Duodenal mucosa (tissue), 2 donors: Measurements from ENCODE around the gene AFF2.

ENCODE experiments used
- H3K27ac ChIP-seq: one replicate; pipeline ENCODE4 v1.7.0; 2013; ENCODE audit warnings: low read depth, low read length
- H3K27me3 ChIP-seq, 2 donors: one replicate each; pipeline ENCODE4 v1.7.0; 2013; ENCODE audit warnings: low read length in 2 of 2, control low read depth in 1 of 2; ENCODE audit not compliant: insufficient read depth in 2 of 2, control insufficient read depth in 1 of 2
- H3K36me3 ChIP-seq, 2 donors: one replicate each; pipeline ENCODE4 v1.7.0; 2013; ENCODE audit warnings: low read length in 2 of 2, control low read depth in 1 of 2; ENCODE audit not compliant: insufficient read depth in 2 of 2, control insufficient read depth in 1 of 2
- H3K4me1 ChIP-seq, 2 donors: one replicate each; pipeline ENCODE4 v1.7.0; 2013; ENCODE audit warnings: low read length in 2 of 2, control low read depth in 1 of 2; ENCODE audit not compliant: insufficient read depth in 2 of 2, control insufficient read depth in 1 of 2
- H3K4me3 ChIP-seq, 2 donors: one replicate each; pipeline ENCODE4 v1.7.0; 2013; ENCODE audit warnings: low read length in 2 of 2, low read depth in 1 of 2
- H3K9ac ChIP-seq, 2 donors: one replicate each; pipeline ENCODE4 v1.7.0; 2013; ENCODE audit warnings: low read length in 2 of 2, low read depth in 1 of 2
- H3K9me3 ChIP-seq, 2 donors: one replicate each; pipeline ENCODE4 v1.7.0; 2013; ENCODE audit warnings: low read length in 2 of 2, control low read depth in 1 of 2; ENCODE audit not compliant: control insufficient read depth in 1 of 2

Gene AFF2

DNA sequence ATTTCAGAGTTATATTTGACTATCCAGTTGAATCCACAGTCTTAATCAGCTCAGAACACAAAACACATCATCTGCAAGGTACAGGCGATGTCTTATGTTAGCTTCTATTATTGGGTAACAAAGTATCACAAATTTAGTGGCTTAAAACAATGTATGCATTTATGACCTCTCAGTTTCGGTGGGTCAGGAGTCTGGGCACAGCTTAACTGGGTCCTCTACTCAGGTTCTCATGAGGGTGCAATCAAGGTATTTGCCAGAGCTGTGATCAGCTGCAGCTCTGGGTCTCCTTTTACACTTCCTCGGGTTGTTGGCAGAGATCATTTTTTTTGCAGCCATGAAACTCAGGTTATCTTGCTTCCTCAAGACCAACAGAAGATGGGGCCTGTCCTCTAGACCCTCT lies 505.8 kb downstream of the AFF2 start:
- H3K36me3 ChIP-seq = no peaks in the 10 kb centered on the region
- no peaks in the 10 kb centered on the region for H3K4me1 ChIP-seq
- H3K9me3 ChIP-seq = no peaks in the 10 kb centered on the region
- H3K4me3 ChIP-seq = no peak overlapping the region
- H3K27me3 ChIP-seq = no peaks in the 10 kb centered on the region
- no peak overlapping the region for H3K9ac ChIP-seq
- no peak overlapping the region for H3K27ac ChIP-seq

GRCh38 chrX:149007423-149007822 lies 507.0 kb downstream of the AFF2 start:
- no peaks in the 10 kb centered on the region for H3K4me1 ChIP-seq
- H3K27ac ChIP-seq = no peak overlapping the region
- no peaks in the 10 kb centered on the region for H3K9me3 ChIP-seq
- no peak overlapping the region for H3K4me3 ChIP-seq
- no peak overlapping the region for H3K9ac ChIP-seq
- H3K36me3 ChIP-seq = no peaks in the 10 kb centered on the region
- no peaks in the 10 kb centered on the region for H3K27me3 ChIP-seq

DNA sequence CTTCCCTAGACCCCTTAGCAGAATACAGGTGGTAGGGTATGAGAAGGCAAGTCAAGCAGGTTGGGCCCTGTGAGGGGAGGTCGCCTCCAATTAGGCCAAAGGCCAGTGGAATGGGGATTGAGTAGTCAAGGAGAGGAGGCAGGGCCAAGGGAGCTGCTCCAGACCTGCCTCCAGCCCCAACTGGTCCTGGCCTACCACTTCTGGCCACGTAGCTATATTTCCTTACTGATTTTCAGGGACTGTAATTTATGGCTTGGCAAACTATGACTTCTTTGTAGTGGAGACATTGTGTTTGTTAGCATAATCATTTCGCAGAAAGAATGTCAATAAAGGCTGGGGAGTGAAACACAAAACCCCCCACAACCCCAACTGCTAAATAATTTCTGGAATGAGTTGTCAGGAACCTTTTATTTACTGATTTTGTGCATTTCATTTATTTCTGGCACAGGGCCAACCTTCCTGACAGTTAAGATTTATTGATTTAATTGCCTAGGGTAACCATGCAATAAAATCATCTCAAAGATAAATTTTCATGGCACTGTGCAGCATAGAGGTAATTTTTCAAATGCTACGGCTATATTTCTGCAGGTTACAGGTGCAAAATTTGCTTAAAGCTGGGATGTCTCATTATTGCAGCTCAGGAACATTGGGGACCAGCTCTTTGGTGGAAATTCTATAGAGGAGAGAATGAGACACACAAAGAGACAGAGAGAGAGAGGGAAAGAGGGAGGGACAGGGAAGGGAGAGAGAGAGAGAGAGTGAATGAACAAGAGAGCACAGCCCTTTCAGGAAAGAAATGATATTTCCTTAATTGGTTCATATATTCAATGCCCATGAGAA lies 509.8 kb downstream of the AFF2 start:
- Histone ChIP-seq H3K27me3 (no peaks in the 10 kb centered on the region), H3K36me3 (no peaks in the 10 kb centered on the region), H3K4me3 (no peak overlapping the region), H3K4me1 (no peaks in the 10 kb centered on the region), H3K27ac (no peak overlapping the region), H3K9me3 (no peaks in the 10 kb centered on the region), H3K9ac (no peak overlapping the region)

DNA sequence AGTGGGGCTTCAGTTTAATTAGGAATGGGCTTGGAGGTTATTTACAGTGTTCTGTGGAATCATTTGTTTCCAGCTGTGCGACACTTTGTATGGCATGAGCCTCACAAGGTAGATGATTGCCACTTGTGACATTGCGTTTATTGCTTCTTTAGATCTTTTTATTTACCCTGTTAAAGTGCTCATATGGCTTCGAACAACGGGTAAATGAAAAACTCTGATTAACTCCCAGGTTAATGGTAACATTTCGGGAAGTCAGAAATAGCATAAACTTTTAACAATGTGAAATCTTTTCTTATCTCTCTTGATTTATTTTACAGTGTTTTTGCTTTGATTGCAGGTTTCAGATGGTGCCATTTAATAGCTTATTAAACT lies 510.4 kb downstream of the AFF2 start:
- Histone ChIP-seq H3K27me3 (no peaks in the 10 kb centered on the region), H3K27ac (no peak overlapping the region), H3K9ac (no peak overlapping the region), H3K36me3 (no peaks in the 10 kb centered on the region), H3K4me1 (no peaks in the 10 kb centered on the region), H3K9me3 (no peaks in the 10 kb centered on the region), H3K4me3 (no peak overlapping the region)

DNA sequence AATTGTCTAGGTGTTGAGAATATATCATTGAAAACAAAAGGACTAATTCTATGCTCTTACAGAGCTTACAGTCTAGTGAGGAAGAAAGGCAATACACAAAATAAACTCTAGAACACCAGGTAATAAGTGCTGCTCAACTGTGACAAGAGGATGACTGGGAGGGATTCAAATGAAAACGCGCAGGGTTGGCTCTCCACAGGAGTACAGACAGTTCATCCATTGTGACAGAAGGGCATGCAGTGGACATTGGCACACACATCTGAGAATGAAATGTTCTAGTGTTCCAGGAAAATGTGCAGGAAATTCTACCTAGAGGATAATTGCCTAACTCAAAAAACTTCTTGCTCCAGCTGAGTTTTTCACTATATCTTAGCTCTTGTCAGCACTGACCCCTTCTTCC lies 512.7 kb downstream of the AFF2 start:
- no peak overlapping the region for H3K27ac ChIP-seq
- H3K9me3 ChIP-seq = no peaks in the 10 kb centered on the region
- no peak overlapping the region for H3K4me3 ChIP-seq
- H3K36me3 ChIP-seq = no peaks in the 10 kb centered on the region
- no peaks in the 10 kb centered on the region for H3K27me3 ChIP-seq
- no peak overlapping the region for H3K9ac ChIP-seq
- no peaks in the 10 kb centered on the region for H3K4me1 ChIP-seq

DNA sequence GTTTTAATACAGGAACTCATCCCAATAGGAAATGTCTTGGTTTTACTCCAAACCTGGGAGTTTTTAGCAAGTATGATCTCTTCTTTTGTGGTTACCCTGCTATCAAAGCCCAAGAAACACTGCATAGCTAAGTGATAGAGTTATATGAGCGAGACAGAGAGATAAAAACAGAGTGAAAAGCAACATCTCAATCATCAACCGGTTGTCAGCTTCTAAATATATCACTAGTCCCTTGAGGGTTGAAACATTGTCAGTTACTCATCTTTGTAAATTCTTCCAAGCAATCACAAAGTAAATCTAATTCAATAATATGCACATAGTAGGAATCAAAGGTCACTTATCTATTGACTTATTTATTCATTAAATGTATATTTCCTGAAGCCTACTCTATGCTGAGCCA lies 520.7 kb downstream of the AFF2 start:
- Histone ChIP-seq H3K27me3 (no peaks in the 10 kb centered on the region), H3K36me3 (no peaks in the 10 kb centered on the region), H3K9ac (no peak overlapping the region), H3K27ac (no peak overlapping the region), H3K9me3 (no peaks in the 10 kb centered on the region), H3K4me3 (no peak overlapping the region), H3K4me1 (no peaks in the 10 kb centered on the region)

GRCh38 chrX:149022485-149022884 lies 522.1 kb downstream of the AFF2 start:
- no peak overlapping the region for H3K27ac ChIP-seq
- no peaks in the 10 kb centered on the region for H3K27me3 ChIP-seq
- no peaks in the 10 kb centered on the region for H3K4me1 ChIP-seq
- no peak overlapping the region for H3K4me3 ChIP-seq
- no peak overlapping the region for H3K9ac ChIP-seq
- H3K36me3 ChIP-seq = no peaks in the 10 kb centered on the region
- H3K9me3 ChIP-seq = no peaks in the 10 kb centered on the region

DNA sequence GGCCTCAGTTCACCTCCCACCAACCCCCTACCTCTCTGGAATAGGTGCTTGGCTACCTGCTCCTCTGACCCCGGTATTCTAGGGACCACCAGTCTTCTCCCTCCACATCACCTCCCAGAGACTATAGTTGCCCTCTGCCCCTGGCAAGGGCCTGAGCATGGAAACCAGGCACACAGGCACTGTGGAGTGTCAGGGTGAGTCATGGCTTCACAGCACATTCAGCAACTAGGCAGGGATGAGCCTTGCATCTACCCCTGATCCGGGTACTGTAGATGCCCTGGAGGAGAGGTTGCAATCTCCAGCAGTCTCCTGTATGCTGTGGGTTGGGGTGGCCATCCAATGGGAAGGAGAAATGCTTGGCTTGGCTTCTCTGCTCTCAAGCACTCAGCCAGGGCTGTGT lies 532.0 kb downstream of the AFF2 start:
- H3K27ac ChIP-seq = no peak overlapping the region
- H3K4me3 ChIP-seq = no peak overlapping the region
- no peaks in the 10 kb centered on the region for H3K4me1 ChIP-seq
- H3K27me3 ChIP-seq = no peaks in the 10 kb centered on the region
- H3K9me3 ChIP-seq = no peaks in the 10 kb centered on the region
- no peaks in the 10 kb centered on the region for H3K36me3 ChIP-seq
- H3K9ac ChIP-seq = no peak overlapping the region

DNA sequence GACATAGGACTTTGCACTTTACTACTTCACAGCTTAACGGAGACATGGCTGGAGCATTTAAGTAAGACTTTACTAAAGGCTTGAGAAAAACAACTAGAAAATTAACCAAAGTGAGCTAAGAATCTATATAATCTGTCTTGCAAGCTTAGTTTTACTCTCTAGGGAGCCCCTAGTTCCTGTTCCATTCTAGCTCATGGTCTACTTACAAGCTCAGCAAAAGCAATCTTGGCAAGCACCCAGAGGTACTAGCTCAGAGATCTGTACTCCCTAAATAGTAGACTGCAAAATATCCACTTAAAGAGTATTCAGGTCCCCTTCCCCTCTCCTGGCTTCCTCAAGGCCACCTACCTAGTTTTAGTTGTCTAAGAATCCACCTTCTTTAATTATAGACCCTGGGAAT lies 535.7 kb downstream of the AFF2 start:
- Histone ChIP-seq H3K36me3 (no peaks in the 10 kb centered on the region), H3K27ac (no peak overlapping the region), H3K4me1 (no peaks in the 10 kb centered on the region), H3K4me3 (no peak overlapping the region), H3K9me3 (no peaks in the 10 kb centered on the region), H3K9ac (no peak overlapping the region), H3K27me3 (no peaks in the 10 kb centered on the region)

DNA sequence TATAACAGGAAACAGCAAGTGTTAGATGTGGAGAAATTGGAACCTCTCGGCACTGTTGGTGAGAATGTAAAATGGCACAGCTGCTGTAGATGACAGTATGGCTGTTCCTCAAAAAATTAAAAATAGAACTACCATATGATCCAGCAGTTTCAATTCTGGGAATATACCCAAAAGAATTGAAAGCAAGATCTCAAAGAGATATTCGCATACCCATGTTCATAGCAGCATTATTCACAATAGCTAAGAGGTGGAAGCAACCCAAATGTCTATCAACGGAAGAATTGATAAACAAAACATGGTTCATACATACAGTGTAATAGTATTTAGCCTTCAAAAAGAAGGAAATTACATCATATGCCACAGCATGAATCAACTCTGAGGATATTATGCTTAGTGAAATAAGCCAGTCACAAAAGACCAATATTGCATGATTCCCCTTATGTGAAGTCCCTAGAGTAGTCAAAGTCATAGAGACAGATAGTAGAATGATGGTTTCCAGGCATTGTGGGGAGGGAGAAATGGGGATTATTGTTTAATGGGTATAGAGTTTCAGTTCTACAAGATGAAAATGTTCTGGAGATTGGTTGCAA lies 537.0 kb downstream of the AFF2 start:
- no peak overlapping the region for H3K4me3 ChIP-seq
- no peaks in the 10 kb centered on the region for H3K36me3 ChIP-seq
- H3K9ac ChIP-seq = no peak overlapping the region
- H3K9me3 ChIP-seq = no peaks in the 10 kb centered on the region
- H3K27ac ChIP-seq = no peak overlapping the region
- no peaks in the 10 kb centered on the region for H3K27me3 ChIP-seq
- no peaks in the 10 kb centered on the region for H3K4me1 ChIP-seq
